GM21723 (cell line): ENCODE data around the gene SRSF9.
"Not testable (repeated sequence)": the region's sequence is repeated elsewhere in the genome, so short reads cannot be mapped to it uniquely, and the experiment has no call there.

Source experiments
- ATAC-seq: cut with Tn5 transposase; IDR thresholded peaks from one replicate; pipeline ENCODE4 v1.9.1; 2021; ENCODE audit warnings: mild to moderate bottlenecking, moderate library complexity; ENCODE audit not compliant: unreplicated experiment

Gene SRSF9

GRCh38 chr12:120453060-120453750, 16.3 kb downstream of the SRSF9 start:
- ATAC-seq = no peak

DNA sequence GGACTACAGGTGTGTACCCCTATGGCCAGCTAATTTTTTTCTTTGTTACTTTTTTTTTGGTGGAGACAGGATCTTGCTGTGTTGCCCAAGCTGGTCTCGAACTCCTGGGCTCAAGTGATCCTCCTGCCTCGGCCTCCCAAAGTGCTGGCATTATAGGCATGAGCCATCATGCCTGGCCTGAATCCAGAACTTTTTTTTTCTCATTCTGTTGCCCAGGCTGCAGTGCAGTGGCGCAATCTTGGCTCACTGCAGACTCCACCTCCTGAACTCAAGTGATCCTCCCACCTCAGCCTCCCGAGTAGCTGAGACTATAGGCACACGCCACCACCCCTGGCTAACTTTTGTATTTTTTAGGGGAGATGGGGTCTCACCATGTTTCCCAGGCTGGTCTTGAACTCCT, 17.0 kb downstream of the SRSF9 start:
- ATAC-seq = not testable (repeated sequence)

DNA sequence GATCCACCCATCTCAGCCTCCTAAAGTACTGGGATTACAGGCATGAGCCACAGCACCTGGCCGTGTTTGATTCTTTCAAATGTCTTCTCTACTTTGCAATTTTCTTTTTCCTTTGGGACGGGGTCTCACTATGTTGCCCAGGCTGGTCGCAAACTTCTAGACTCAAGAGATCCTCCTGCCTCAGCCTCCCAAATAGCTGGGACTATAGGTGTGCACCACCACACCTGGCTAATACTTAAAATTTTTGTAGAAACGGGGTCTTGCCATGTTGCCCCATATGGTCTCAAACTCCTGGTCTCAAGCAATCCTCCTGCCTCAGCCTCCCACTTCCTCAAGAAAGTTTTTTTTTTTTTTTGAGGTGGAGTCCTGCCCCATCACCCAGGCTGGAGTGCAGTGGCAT, 21.6 kb downstream of the SRSF9 start:
- no peak for ATAC-seq

- ATAC-seq = not testable (repeated sequence)
Measured at GRCh38 chr12:120446844-120447178, 22.7 kb downstream of the SRSF9 start.

DNA sequence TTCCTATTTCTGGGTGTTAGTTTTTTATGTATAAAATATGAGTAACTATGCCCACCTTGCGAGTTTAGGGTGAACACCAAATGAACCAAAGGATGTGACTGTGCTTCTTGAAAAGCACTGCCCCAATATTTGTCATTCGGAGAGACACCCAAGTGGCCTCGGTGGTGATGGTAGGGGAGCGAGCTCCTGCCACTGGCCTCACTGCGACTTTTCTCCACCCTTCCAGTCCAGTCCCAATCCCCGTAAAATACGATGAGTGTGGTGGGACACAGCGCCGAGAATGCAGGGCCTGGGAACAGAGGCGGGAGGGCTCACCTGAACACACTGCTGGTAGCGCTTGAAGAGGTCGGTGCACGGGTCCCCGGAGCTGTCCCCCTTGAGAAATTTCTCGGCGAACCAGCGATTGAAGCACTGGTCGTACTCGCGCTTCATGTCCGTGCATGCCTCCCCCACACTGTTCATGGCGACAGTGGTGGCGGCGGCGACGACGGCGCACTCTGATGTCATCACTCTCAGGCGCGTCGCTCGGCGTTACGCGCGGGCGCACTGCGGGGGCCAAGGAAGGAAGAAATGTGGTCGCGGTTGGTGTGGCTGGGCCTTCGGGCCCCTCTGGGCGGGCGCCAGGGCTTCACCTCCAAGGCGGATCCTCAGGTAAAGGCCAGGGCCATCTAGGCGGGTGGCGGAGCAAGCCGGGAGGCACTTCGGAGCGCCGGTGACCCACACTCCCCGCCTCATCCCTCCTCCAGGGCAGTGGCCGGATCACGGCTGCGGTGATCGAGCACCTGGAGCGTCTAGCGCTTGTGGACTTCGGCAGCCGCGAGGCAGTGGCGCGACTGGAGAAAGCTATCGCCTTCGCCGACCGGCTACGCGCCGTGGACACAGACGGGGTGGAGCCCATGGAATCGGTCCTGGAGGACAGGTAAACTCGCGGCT, 23.4 kb downstream of the SRSF9 start, which contains the start of the genes GATC and TRIAP1:
TSS of gene GATC (plus strand) at position 534 of the 933 bp plus-strand sequence. CDS start at position 571, 37 bp downstream.
TSS of gene TRIAP1 (minus strand) at position 474 of the 933 bp plus-strand sequence. CDS start at position 462, 12 bp downstream.
- ATAC-seq = peak; percentile 88

DNA sequence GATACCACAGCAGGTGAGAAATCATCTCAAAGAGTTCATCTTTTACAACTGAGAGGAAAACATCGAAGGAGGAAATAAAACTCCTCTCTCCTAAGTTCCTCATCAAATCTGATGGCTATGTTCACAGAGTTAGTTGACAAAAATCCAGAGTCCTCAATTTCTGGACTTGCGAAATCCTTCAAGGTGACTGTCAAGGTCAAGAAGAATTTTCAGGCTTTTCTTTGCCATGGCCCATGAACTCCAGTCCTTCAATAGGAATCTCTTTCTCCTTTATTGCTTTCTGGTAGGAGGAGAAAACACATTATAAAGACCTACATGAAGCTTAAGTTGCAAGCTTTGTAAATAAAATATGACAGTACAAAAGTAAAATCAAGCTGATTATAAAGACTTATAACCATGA, 24.9 kb downstream of the SRSF9 start:
- ATAC-seq = no peak

DNA sequence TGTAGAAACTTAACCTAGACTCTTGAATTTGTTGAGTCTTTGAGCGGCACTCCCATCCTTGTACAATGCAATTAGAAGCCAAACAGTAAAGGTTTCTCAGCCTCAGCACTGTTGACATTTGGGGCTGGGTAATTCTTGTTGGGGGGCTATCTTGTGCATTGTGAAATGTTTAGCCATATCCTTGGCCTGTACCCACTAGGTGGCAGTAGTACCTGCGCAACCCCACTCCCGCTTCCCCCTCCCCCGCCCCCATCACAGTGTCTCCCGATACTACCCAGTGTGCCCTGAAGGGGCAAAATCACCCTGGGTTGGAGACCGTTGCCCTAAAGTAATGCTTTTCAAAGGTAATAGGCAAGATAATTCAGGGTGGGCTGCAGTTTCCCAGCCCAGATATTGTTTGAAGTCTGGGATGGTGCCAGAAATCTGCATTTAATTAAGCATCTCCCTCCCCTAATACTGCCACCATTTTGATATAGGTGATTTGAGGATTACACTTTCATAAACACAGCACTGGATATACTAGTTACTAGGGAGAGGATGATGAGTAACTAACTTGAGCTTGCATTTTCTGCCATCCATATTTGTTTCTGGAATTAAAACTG, 29.8 kb downstream of the SRSF9 start:
- ATAC-seq = no peak

GRCh38 chr12:120438495-120439198, 30.9 kb downstream of the SRSF9 start:
- ATAC-seq = no peak

DNA sequence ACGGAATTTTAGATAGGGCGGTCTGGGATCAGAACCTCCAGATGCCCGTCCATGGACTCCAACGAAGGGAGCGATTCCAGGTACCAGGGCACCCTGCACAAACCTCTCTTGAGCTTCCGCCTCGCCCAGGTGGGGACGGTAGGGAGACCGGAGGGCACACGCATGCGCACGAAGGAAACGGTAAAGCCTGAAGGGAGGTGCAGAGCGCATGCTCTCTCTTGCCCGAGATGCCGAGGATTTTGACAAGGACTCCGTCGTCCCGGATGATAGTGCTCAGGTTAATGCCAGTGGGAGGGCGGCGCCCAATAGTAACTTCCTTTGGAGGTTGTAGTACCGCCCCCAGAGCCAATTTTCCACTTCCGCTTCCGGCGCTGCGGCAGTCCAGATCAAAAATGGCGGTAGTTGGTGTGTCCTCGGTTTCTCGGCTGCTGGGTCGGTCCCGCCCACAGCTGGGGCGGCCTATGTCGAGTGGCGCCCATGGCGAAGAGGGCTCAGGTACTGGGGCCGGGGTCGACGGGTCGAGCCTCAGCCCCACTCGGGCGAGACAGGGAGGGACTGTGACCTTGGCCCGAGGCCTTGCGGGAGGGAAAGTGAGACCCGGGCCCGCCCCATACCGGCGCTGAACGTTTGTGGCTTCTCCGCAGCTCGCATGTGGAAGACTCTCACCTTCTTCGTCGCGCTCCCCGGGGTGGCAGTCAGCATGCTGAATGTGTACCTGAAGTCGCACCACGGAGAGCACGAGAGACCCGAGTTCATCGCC, 31.6 kb downstream of the SRSF9 start, which contains the start of gene COX6A1:
TSS of gene COX6A1 (plus strand) at position 379 of the 760 bp plus-strand sequence. CDS start at position 393, 14 bp downstream.
- peak; percentile 94 for ATAC-seq

- ATAC-seq = no peak
Measured at GRCh38 chr12:120432772-120433525, 36.6 kb downstream of the SRSF9 start.

- ATAC-seq = no peak
Measured at GRCh38 chr12:120429368-120429767, 40.2 kb downstream of the SRSF9 start.

- ATAC-seq = no peak
Measured at GRCh38 chr12:120428597-120429229, 40.8 kb downstream of the SRSF9 start.

DNA sequence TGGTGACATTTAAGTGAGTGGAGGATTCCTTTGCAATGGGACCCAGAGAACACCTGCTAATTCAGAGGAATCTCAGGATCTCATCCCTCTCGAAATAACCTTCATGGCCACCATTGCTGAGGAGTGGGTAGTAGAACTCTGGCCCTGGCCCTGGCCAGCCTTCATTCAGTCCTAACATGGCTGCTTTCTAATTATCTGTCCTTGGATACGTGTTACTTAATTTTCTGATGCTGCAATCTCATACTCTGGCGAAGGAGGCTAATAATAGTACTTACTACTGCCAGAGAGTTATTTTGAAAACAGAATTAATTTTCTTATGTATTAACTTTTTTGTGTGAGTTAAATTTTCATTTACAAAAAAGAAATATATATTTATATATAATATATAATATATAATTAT, 43.8 kb downstream of the SRSF9 start:
- ATAC-seq = no peak

GRCh38 chr12:120422892-120423456, 46.6 kb downstream of the SRSF9 start:
- no peak for ATAC-seq

DNA sequence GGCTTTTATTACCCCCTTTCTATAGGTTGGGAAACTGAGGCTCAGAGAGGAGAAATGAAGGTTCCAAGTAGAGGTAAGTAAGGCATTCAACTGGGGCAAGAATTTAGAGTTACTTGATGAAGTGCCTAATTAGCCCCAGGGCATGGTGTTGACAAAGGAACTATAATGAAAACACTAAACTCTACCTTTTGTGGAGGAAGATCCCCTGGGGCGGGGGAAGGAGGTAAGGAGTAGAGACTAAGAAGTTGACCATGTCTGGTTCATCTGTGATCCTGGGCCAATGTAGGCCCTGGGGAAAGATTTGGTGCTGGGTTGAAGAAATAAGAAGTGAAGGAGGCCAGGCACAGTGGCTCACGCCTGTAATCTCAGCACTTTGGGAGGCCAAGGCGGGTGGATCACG, 47.8 kb downstream of the SRSF9 start:
- no peak for ATAC-seq

- no peak for ATAC-seq
Measured at GRCh38 chr12:120417917-120418580, 51.5 kb downstream of the SRSF9 start.

- ATAC-seq = no peak
Measured at GRCh38 chr12:120416490-120417216, 52.9 kb downstream of the SRSF9 start.
